NCI-H226 (cell line): Measurements from ENCODE around the gene AQP3.
"Not testable (repeated sequence)": the region's sequence is repeated elsewhere in the genome, so short reads cannot be mapped to it uniquely, and the experiment has no call there.

Experiments
- DNase-seq: peaks from one replicate; pipeline ENCODE4 v3.0.0-alpha.2; 2015

Gene AQP3

GRCh38 chr9:33464045-33464636 lies 16.7 kb upstream of the AQP3 start:
- no peak for DNase-seq

GRCh38 chr9:33463151-33463550 lies 15.8 kb upstream of the AQP3 start:
- DNase-seq = no peak

GRCh38 chr9:33461492-33461891 lies 14.1 kb upstream of the AQP3 start:
- no peak for DNase-seq

- DNase-seq = no peak
Measured at GRCh38 chr9:33460854-33461253, 13.5 kb upstream of the AQP3 start.

- no peak for DNase-seq
Measured at GRCh38 chr9:33459115-33459514, 11.7 kb upstream of the AQP3 start.

- peak; percentile 62 for DNase-seq
Measured at GRCh38 chr9:33458444-33458843, 11.1 kb upstream of the AQP3 start.

- DNase-seq = no peak
Measured at GRCh38 chr9:33455945-33456344, 8.6 kb upstream of the AQP3 start.

- DNase-seq = not testable (repeated sequence)
Measured at GRCh38 chr9:33455456-33455855, 8.1 kb upstream of the AQP3 start.

- not testable (repeated sequence) for DNase-seq
Measured at GRCh38 chr9:33454661-33455026, 7.3 kb upstream of the AQP3 start.

- DNase-seq = no peak
Measured at GRCh38 chr9:33453999-33454660, 6.7 kb upstream of the AQP3 start.

- DNase-seq = peak; percentile 4
Measured at GRCh38 chr9:33453286-33453860, 6.0 kb upstream of the AQP3 start.

- DNase-seq = peak; percentile 78
Measured at GRCh38 chr9:33452828-33453271, 5.5 kb upstream of the AQP3 start.

- no peak for DNase-seq
Measured at GRCh38 chr9:33450621-33451146, 3.3 kb upstream of the AQP3 start.

GRCh38 chr9:33449715-33450114 lies 2.3 kb upstream of the AQP3 start:
- no peak for DNase-seq

GRCh38 chr9:33447799-33448553 lies 583 bp upstream of the AQP3 start:
- DNase-seq = no peak

- DNase-seq = no peak
Measured at GRCh38 chr9:33446240-33446945, 1.0 kb downstream of the AQP3 start.

GRCh38 chr9:33445389-33446239 lies 1.8 kb downstream of the AQP3 start:
- no peak for DNase-seq

- no peak for DNase-seq
Measured at GRCh38 chr9:33443464-33444154, 3.8 kb downstream of the AQP3 start.

- no peak for DNase-seq
Measured at GRCh38 chr9:33443047-33443446, 4.3 kb downstream of the AQP3 start.

- DNase-seq = no peak
Measured at GRCh38 chr9:33442125-33442524, 5.3 kb downstream of the AQP3 start.

GRCh38 chr9:33440609-33441008 lies 6.8 kb downstream of the AQP3 start:
- no peak for DNase-seq
